OCI-LY7 (cell line): ENCODE data around the gene SLC25A26.

Experiments
- CTCF ChIP-seq: fragments of 200-600 bp; sonication (generic); conservative IDR thresholded peaks from 2 replicates; pipeline ENCODE4 v1.5.1; 2014; ENCODE audit warnings: mild to moderate bottlenecking, antibody characterized with exemption, low read length, moderate library complexity, mixed read lengths
- EZH2phosphoT487 ChIP-seq: fragments of 200-600 bp; sonication (generic); IDR thresholded peaks from 2 replicates; pipeline ENCODE4 v1.6.1; 2018; ENCODE audit warnings: low read depth, borderline replicate concordance, mild to moderate bottlenecking, mixed run types, antibody characterized with exemption, low read length, moderate library complexity, mixed read lengths

- TF ChIP-seq CTCF = no peak
- TF ChIP-seq EZH2phosphoT487 = no peak
Observed at GRCh38 chr3:66409771-66410754, 189.3 kb downstream of the SLC25A26 start.
